ENCODE results near the gene ADISSP. TPM values are rescaled to one million over a fixed set of nuclear protein-coding genes. Genes with fewer than 3 reads are reported as not detected.
A peak's percentile ranks its signal among the peaks of the same experiment; 100 is the strongest.

ADISSP gene
- total RNA-seq, 4 donors from 2014 or later = 14.4 to 32.4 (median 22.2) TPM

- Histone ChIP-seq H3K36me3 (peaks cover 0 to 3% (median 0%) of the 10 kb centered on the region in 3 donors), H3K27me3 (no peaks in the 10 kb centered on the region), H3K4me3 (no peak overlapping the region), H3K4me1 (peaks cover 0 to 36% (median 2%) of the 10 kb centered on the region in 4 donors), H3K27ac (peak overlapping the region in 3 of 4 donors; percentile 7 to 62 (median 33)), H3K9me3 (no peaks in the 10 kb centered on the region)
- 60 to 66% methylated on average over 18 to 19 of the region's 19 CpGs for WGBS, 2 donors
- no peak for DNase-seq (ENCODE audit: low spot score in 2 of 2)
- no peak for TF ChIP-seq CTCF (IDR thresholded peaks at IDR 0.05)
- no peak for TF ChIP-seq EP300 (IDR thresholded peaks at IDR 0.05)
- TF ChIP-seq POLR2A (IDR thresholded peaks at IDR 0.05) = no peak
Observed at GRCh38 chr20:3739054-3739925, 28.3 kb downstream of the ADISSP start.

- H3K27ac ChIP-seq = peak overlapping the region in 1 of 4 donors; percentile 6
- H3K36me3 ChIP-seq = peaks cover 0 to 3% (median 0%) of the 10 kb centered on the region in 3 donors
- 53 to 61% methylated on average over 11 of the region's 11 CpGs for WGBS, 2 donors
- H3K27me3 ChIP-seq = peaks cover 0 to 3% of the 10 kb centered on the region in 2 donors
- H3K9me3 ChIP-seq = no peaks in the 10 kb centered on the region
- H3K4me3 ChIP-seq = no peak overlapping the region
- H3K4me1 ChIP-seq = peaks cover 0 to 44% (median 5%) of the 10 kb centered on the region in 4 donors
- no peak for TF ChIP-seq POLR2A (IDR thresholded peaks at IDR 0.05)
- TF ChIP-seq EP300 (IDR thresholded peaks at IDR 0.05) = no peak
- no peak for TF ChIP-seq CTCF (IDR thresholded peaks at IDR 0.05)
- no peak for DNase-seq (ENCODE audit: low spot score in 2 of 2)
Observed at GRCh38 chr20:3738111-3739053, 29.2 kb downstream of the ADISSP start.

- WGBS, 2 donors = 83 to 88% methylated on average over 4 of the region's 4 CpGs
- no peak for TF ChIP-seq EP300 (IDR thresholded peaks at IDR 0.05)
- no peak for TF ChIP-seq POLR2A (IDR thresholded peaks at IDR 0.05)
- TF ChIP-seq CTCF (IDR thresholded peaks at IDR 0.05) = no peak
- peaks cover 0 to 11% of the 10 kb centered on the region in 2 donors for H3K27me3 ChIP-seq
- H3K27ac ChIP-seq = no peak overlapping the region
- no peak for DNase-seq (ENCODE audit: low spot score in 2 of 2)
- peaks cover 0 to 59% (median 5%) of the 10 kb centered on the region in 4 donors for H3K4me1 ChIP-seq
- no peak overlapping the region for H3K4me3 ChIP-seq
- H3K9me3 ChIP-seq = no peaks in the 10 kb centered on the region
- H3K36me3 ChIP-seq = peaks cover 0 to 3% (median 0%) of the 10 kb centered on the region in 3 donors
Observed at GRCh38 chr20:3735768-3736167, 31.8 kb downstream of the ADISSP start.

- no peak for TF ChIP-seq POLR2A (IDR thresholded peaks at IDR 0.05)
- no peak for TF ChIP-seq CTCF (IDR thresholded peaks at IDR 0.05)
- no peak for TF ChIP-seq EP300 (IDR thresholded peaks at IDR 0.05)
- WGBS, 2 donors = 44 to 53% methylated on average over 10 to 12 of the region's 12 CpGs
- H3K27ac ChIP-seq = peak overlapping the region in 3 of 4 donors; percentile 17 to 80 (median 77)
- no peaks in the 10 kb centered on the region for H3K9me3 ChIP-seq
- peak in 1 of 2 donors; percentile 32 for DNase-seq (ENCODE audit: low spot score in 2 of 2)
- peaks cover 0 to 45% (median 5%) of the 10 kb centered on the region in 4 donors for H3K4me1 ChIP-seq
- H3K27me3 ChIP-seq = peaks cover 0 to 11% of the 10 kb centered on the region in 2 donors
- H3K36me3 ChIP-seq = no peaks in the 10 kb centered on the region
- H3K4me3 ChIP-seq = peak overlapping the region in 1 of 4 donors; percentile 56
Observed at GRCh38 chr20:3734111-3734843, 33.3 kb downstream of the ADISSP start.

Data from tibial nerve (tissue), 4 donors.